GM23248 (cell line): ENCODE results near the gene PHLPP1.

Experiments used
- EZH2 ChIP-seq: fragments of 200-600 bp; sonication (generic); IDR thresholded peaks from 2 replicates; pipeline ENCODE4 v1.6.1; 2018; ENCODE audit warnings: antibody characterized with exemption, mild to moderate bottlenecking; ENCODE audit not compliant: insufficient read depth, poor library complexity, severe bottlenecking
- EZH2phosphoT487 ChIP-seq: fragments of 200-600 bp; sonication (generic); IDR thresholded peaks from 2 replicates; pipeline ENCODE4 v1.6.1; 2018; ENCODE audit warnings: antibody characterized with exemption, moderate library complexity, mild to moderate bottlenecking, low read depth; ENCODE audit not compliant: insufficient read depth

DNA sequence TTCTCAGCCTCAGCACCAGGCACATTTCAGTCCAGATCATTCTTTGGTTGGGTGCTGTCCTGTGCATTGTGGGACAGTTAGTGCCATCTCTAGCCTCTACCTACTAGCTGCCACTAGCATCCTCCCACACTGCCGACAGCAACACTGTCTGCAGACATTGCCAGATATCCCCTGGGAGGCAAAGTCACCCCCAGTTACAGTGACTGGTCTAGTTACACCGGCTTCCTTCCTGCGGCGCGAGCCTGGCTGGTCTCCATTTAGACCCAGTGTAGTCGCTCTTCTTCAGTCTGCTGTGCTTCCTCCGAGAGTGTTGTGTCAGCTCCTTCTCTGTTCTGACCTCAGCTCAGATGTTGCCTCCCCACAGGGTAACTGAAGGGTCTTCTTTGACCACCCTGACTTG is 283.1 kb downstream of the PHLPP1 start:
- no peak for TF ChIP-seq EZH2phosphoT487
- TF ChIP-seq EZH2: no peak
